Lung (tissue), 12 donors: Measurements from ENCODE around the gene PLEKHA6. TPM values are rescaled to one million over a fixed set of nuclear protein-coding genes. Genes with fewer than 3 reads are reported as not detected.
A peak's percentile ranks its signal among the peaks of the same experiment; 100 is the strongest.

ENCODE experiments used
- ATAC-seq: fragments of 200-7000 bp; cut with Tn5 transposase; one replicate; pipeline ENCODE4 v1.9.1; 2020; ENCODE audit warnings: moderate number of reproducible peaks; ENCODE audit not compliant: insufficient read depth, low FRiP score
- DNase-seq, 3 donors: peaks; one replicate each; pipeline ENCODE4 v3.0.0-alpha.2; 2013 to 2017
- H3K27ac ChIP-seq, 2 donors: one replicate each; pipeline ENCODE4 v1.5.1; 2013; ENCODE audit warnings: mild to moderate bottlenecking in 2 of 2, moderate library complexity in 2 of 2, control low read depth in 1 of 2, inconsistent platforms in 1 of 2, low read depth in 1 of 2, low read length in 1 of 2
- H3K27me3 ChIP-seq, 3 donors: one replicate each; pipeline ENCODE4 v1.5.1; 2013; ENCODE audit warnings: low read length in 2 of 3; ENCODE audit not compliant: control insufficient read depth in 3 of 3, insufficient read depth in 3 of 3
- H3K36me3 ChIP-seq, 4 donors: one replicate each; pipeline ENCODE4 v1.5.1; 2013; ENCODE audit warnings: low read length in 4 of 4, mild to moderate bottlenecking in 1 of 4, moderate library complexity in 1 of 4; ENCODE audit not compliant: control insufficient read depth in 4 of 4, insufficient read depth in 4 of 4
- H3K4me1 ChIP-seq, 5 donors: one replicate each; pipeline ENCODE4 v1.5.1; 2013; ENCODE audit warnings: low read length in 5 of 5, mild to moderate bottlenecking in 2 of 5, moderate library complexity in 1 of 5; ENCODE audit not compliant: control insufficient read depth in 5 of 5, insufficient read depth in 5 of 5
- H3K4me3 ChIP-seq: one replicate; pipeline ENCODE4 v1.5.1; 2013; ENCODE audit warnings: mild to moderate bottlenecking, control low read depth, moderate library complexity
- H3K9ac ChIP-seq, 2 donors: one replicate each; pipeline ENCODE4 v1.5.1; 2013; ENCODE audit warnings: low read length in 2 of 2, control low read depth in 1 of 2; ENCODE audit not compliant: insufficient read depth in 1 of 2
- H3K9me3 ChIP-seq, 4 donors: one replicate each; pipeline ENCODE4 v1.5.1; 2013; ENCODE audit warnings: low read length in 3 of 4, mild to moderate bottlenecking in 1 of 4, moderate library complexity in 1 of 4; ENCODE audit not compliant: control insufficient read depth in 4 of 4, insufficient read depth in 3 of 4
- CTCF ChIP-seq: IDR thresholded peaks from 2 replicates; pipeline ENCODE4 v1.5.1; 2012; ENCODE audit warnings: mild to moderate bottlenecking; ENCODE audit errors: control extremely low read depth, extremely low read depth
- WGBS, 2 donors: extraction: QIAGEN DNeasy Blood & Tissue Kit; methylation state at CpG; one replicate each; pipeline ENCODE4 v1.1.7; 2013; 5-methylcytosine and 5-hydroxymethylcytosine counted together
- polyA plus RNA-seq, 2 donors: library from polyadenylated mRNA; stranded (reverse); fragments of 200-250 nt; gene quantifications; one replicate each; pipeline ENCODE4 v1.2.1, GENCODE V29; 2013
- total RNA-seq, 2 donors: library from RNA; depleted of rRNA in 1 of 2; stranded (reverse); fragments of >200 nt in 1 of 2; gene quantifications; one replicate each; pipeline ENCODE4 v1.2.1, GENCODE V29; 2014 to 2021
- donor health status: control.
- donor health status: control.
- donor health status: Bipolar disorder and iron deficiency.
- donor health status: healthy.
- donor health status: DM: yes; HTN: yes; CAD: no.

PLEKHA6 gene
- total and polyA plus RNA-seq, 4 donors, result 0.88 to 10.5 (median 3.3) TPM

DNA sequence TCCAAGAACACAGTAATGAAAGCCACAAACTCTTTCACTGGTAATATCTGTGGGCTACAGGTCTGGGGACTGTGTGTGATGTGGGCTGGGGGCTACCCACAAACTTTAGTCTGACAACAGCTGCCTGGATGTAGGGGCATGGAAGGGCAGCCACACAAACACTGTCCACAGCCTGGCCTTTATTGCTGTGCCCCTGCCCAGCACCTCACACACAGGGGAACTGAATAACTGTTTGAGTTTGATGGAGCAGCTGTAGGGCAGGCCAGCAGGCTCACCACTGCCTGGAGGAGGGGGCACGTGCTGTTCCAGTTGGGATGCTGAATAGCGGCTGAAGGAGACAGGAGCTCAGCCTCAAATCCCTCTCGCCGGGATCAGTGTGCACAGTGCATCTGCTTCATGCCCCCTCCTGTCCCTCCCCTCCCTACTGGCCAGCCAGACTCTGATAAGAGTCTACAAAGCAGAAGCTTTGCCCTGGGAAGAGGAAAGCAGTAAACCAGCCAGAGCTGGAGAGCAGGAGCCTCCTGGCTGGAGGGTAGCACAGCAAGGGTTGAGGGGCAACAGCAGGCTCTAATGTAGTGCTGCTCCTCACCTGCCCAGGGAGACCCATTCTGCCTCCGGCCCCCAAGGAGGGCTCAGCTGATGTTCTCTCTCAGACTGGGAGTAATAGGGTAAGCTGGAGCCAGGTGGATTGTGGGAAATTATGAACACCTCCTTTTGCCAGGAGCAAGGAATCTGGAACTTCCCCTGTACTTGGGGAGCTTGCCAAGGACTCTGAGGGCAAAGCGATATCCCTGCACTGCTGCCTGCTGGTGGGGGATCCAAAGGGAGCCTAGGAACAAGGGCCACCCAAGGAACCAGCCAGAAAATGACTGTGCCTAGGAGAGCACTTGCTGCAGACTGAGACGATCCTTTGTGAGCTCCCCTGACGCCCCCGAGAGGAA lies 75.7 kb downstream of the PLEKHA6 start:
- Histone ChIP-seq H3K27me3 (no peaks in the 10 kb centered on the region), H3K36me3 (no peaks in the 10 kb centered on the region), H3K4me1 (peaks cover 16 to 79% (median 32%) of the 10 kb centered on the region in 5 donors), H3K9ac (no peak overlapping the region), H3K9me3 (peaks cover 0 to 4% (median 0%) of the 10 kb centered on the region in 4 donors), H3K4me3 (no peak overlapping the region), H3K27ac (peak overlapping the region; percentile 20 to 55)
- TF ChIP-seq CTCF, result no peak
- DNase-seq (no peak), ATAC-seq (no peak)
- 73 to 84% methylated on average over 9 of the region's 9 CpGs for WGBS, 2 donors

DNA sequence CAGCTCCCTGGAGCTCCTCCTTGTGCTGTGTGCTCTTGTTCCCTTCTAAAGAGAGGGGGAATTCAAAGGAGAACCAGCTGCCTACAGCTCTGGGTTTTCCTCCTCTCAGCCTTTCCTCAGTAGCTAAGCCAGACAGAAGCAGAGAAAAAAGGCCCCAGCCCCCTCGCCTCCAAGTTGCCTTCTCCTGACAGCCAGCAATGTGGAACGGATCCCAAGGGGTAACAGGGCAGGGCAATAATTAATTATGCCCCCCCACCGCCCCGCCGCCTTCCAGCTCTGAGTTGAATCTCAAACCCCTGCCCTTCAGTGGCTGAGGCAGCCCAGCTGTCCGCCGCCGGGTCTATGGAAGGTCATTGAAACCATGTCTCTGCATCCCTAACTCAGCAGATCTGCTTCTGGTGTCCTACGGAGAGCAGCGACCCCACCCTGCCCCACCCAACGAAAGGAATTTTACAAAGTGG lies 76.9 kb downstream of the PLEKHA6 start:
- no peak overlapping the region for H3K27ac ChIP-seq
- DNase-seq (peak; percentile 91 to 95 (median 94)), ATAC-seq (no peak)
- H3K27me3 ChIP-seq, result no peaks in the 10 kb centered on the region
- H3K9me3 ChIP-seq, result peaks cover 0 to 4% (median 0%) of the 10 kb centered on the region in 4 donors
- H3K36me3 ChIP-seq, result no peaks in the 10 kb centered on the region
- H3K9ac ChIP-seq, result peak overlapping the region in 1 of 2 donors; percentile 3
- 67 to 78% methylated on average over 11 of the region's 11 CpGs for WGBS, 2 donors
- no peak overlapping the region for H3K4me3 ChIP-seq
- TF ChIP-seq CTCF, result no peak
- peaks cover 9 to 80% (median 38%) of the 10 kb centered on the region in 5 donors for H3K4me1 ChIP-seq

GRCh38 chr1:204280099-204280961 lies 79.4 kb downstream of the PLEKHA6 start:
- TF ChIP-seq CTCF, result no peak
- peaks cover 0 to 91% (median 51%) of the 10 kb centered on the region in 5 donors for H3K4me1 ChIP-seq

More at GRCh38 chr1:204280099-204280961, 79.4 kb downstream of the PLEKHA6 start:
- DNase-seq (peak; percentile 43 to 80 (median 71)), ATAC-seq (no peak)
- Histone ChIP-seq H3K27me3 (no peaks in the 10 kb centered on the region), H3K9ac (no peak overlapping the region), H3K9me3 (peaks cover 0 to 4% (median 0%) of the 10 kb centered on the region in 4 donors), H3K27ac (no peak overlapping the region), H3K4me3 (no peak overlapping the region), H3K36me3 (no peaks in the 10 kb centered on the region)
- 69 to 76% methylated on average over 5 of the region's 5 CpGs for WGBS, 2 donors
